Suppressor macrophage treated with lipopolysaccharide for 4 hours (primary cell): ENCODE results near the gene RAD51B.
"Not testable (repeated sequence)": the region's sequence is repeated elsewhere in the genome, so short reads cannot be mapped to it uniquely, and the experiment has no call there.

Source experiments
- DNase-seq: peaks from one replicate; pipeline ENCODE4 v3.0.0-alpha.2; 2020

The RAD51B gene

DNA sequence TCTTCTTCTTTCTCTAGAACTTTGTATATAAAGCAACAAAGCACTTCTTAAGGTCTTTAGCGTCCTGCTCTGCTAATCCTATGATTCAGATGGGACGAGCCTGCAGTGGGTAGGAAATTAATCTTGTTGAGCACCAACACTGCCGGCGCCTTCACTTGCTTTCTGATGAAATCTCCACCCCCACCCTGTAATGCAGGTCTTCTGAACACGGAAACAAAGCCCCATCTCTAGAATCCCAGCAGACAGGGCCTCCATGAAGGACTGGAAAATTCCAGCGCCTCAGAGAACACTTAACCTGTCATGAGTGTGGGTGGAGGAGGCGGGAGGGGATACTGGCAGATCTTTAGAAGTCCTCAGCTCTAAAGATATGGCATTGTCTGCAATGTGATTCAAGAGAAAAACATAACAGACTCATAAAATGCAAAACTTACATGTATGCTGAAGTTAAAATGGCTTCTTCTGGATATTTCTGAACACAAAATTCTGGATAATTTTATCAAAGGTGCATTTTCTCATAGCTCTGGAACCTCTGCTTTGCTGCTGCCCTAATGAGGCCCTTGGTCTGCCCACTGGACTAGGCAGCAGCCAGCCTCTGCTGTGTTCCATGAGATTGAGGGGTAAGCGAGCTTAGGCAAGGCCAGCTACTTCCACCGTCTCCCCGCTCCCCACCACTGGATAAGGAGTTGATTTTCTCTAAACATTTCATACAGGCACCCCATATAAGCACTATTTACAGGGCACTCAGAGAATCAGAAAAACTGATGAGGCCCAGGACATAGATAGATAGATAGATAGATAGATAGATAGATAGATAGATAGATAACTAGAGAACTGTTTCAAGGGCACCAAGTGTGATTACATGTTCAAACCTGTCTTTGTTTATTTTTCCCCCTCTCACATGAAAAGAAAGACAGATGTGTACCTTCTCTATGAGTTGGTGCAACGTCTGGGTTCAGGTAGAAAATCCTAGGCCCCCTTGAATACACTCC lies 930.2 kb downstream of the RAD51B start:
- no peak for DNase-seq

DNA sequence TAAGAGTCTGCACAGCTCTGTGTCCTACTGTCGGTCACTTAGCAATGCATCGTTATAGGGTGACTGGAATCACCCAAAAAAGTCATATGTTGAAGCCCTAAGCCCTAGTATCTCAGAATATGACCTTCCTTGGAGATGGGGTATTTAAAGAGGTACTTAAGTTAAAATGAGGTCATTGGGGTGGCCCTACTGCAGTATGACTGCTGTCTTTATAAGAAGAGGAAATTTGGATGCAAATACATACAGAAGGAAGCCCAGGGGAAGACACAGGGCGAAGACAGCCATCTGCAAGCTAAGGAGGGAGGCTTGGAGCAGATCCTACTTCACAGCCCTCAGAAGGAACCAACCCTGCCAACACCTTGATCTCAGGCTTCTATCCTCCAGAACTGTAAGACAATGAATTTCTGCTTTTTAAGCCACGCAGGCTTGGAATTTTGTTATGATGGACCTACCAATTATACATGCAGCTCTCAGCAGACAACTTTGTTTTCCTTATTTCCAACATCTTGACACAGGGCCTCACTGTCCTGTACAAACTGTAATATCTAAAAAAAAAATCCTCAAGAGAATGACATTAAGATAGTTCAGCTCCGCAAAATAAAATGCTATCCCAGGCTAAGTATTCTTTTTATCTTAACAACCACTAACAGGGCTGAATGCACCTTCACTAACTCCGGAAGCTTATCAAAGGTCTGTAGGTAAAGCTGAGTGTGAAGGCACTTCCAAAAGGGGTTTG lies 932.9 kb downstream of the RAD51B start:
- no peak for DNase-seq

DNA sequence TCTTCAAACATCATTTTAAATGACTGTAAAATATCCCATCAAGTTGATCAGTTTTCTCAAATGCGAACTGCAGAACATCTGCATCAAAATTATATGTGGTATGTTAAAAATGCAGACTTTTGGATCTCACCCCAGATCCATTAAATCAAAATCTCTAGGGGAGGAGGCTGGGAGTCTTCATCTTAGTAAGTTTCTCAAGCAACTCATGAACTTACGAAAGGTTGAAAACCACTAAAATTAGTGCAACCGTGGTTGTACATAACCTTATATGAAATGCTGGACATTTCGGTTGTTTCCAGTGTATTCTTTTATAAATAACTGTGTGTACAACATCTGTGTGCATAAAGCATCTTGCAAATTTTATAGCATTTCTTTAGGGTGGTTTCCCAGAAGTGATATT lies 934.1 kb downstream of the RAD51B start:
- no peak for DNase-seq

DNA sequence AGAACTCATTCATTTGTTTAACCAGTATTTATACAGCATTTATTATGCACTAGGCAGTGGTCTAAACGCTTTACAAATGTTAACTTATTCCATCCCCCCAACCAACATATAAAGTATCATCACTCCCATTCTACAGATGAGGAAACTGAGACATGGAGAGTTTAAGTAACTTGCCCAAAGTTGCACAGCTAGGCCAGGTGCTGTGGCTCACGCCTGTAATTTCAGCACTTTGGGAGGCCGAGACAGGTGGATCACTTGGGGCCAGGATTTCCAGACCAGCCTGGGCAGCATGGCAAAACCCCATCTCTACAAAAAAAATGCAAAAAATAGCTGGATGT lies 935.4 kb downstream of the RAD51B start:
- DNase-seq: no peak

DNA sequence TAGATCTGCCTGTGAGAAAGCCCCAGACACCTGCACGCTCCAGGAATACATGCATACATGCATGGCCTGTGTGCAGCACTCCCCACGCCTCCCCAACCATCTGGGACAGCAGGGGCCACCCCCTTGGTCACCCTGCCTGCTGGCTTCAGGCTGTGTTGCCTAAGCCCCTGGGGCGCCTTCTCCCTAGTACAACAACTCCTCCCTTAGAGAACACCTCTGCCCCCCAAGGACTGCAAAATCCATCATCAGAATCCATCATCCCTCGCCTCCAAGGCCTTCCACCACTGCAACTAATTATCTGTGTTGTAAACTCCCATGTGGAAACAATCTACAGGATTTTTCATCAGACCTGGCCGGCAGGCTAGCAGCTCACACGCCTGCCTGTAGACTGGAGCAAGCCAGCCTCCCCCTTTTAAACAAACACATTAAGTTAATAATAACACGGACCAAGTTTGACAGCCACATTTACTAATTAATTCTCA lies 936.5 kb downstream of the RAD51B start:
- no peak for DNase-seq

DNA sequence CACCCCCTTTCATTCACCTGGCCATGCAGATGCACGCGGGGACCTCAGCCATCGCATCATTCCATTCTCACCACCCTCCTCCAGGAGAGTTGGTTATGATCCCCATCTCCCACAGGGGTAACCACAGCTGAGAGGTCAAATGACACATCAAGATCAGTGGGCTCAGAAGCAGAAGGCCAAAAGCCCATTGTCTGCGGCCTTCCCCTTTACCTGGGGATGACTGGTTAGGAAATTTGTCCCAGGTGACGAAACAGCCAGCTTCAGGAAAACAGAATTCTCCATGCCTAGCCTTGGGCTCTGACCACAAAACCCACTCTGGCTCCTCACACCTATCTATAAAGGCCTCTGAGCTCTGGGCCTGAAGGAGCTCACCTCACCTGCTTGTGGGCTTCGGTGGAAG lies 937.2 kb downstream of the RAD51B start:
- no peak for DNase-seq

DNA sequence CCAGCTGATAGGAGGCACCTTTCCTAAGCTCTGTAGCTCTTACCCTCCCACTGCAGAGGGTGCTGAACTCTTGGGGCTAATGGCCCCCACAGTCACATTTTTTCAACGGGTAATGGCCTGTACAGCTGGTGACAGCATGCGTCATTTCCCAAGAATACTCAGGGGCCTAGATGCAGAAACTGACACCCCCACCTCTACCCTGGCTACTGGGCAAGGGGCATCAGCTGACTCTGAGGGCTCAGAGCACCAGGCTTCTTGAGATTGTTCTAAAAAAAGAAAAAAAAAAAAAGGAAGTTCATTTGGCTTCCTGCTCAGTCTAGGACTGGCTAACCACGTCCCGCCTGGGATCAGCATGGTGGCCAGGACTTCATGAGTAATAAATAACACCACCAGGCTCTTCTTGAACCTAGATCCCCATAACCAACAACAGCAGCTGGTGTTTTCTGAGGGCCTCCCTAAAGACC lies 938.1 kb downstream of the RAD51B start:
- peak; percentile 92 for DNase-seq

DNA sequence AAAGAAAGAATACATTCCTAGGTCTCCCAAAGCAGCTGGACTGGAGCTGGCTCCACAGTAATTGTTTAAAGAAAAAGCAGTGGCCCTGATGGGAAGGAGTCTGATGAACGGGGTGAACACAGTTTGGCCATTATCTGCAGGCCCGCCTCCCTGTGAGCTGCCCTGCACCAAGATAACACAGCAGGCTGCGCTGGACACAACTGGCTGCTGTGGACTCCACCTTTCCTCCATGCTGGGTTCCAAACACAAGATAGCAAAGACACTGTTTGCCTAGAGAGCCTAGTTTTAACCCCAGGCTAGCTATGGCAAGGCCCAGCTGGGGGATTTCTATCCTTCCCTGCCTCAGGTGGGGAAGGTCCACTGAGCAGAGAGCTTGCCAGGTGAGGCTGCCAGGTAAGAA lies 938.7 kb downstream of the RAD51B start:
- no peak for DNase-seq

DNA sequence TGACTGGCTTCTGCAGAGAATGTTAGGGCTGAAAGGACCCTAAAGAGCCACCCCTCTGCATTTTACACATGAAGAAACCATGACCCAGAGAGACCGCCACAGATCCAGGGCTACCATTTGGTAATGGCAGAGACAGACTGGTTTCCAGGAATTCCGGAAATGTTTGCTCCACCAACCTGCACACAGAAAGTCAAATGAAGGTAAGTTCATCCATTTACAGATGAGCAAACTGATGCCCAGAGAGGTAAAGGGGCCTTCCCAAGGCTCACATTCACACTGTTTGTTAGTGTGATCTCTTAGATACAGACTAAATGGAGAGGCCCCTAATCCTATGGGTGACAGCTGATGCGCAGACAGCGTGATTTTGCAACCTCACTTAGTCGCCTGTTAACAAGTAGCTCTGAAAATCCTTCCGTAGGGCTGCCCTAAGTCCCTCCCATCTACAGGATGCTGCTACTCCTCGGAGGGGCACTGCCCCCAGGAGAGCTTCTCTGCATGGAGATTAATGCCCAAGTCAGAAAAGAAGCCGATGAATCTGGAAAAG lies 939.5 kb downstream of the RAD51B start:
- no peak for DNase-seq

DNA sequence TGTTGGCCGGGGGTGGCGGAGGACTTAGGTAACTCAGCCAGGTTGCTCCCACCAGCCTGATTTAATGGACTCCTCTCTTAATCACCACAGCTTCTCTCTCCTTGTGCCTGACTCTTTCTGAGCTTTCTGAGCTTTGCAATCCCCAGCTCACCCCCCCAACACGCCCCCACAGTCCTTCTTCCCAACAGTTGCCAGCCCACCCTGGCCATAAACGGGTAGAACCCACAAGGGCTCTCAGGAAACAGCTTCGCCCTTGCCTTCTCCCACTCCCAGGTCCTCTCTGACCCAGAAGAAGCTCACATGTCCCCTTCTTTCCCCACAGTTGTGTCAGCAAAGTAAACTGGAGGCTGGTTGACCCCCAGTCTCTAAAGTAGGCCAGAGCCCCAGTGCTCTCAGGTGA lies 940.4 kb downstream of the RAD51B start:
- no peak for DNase-seq

DNA sequence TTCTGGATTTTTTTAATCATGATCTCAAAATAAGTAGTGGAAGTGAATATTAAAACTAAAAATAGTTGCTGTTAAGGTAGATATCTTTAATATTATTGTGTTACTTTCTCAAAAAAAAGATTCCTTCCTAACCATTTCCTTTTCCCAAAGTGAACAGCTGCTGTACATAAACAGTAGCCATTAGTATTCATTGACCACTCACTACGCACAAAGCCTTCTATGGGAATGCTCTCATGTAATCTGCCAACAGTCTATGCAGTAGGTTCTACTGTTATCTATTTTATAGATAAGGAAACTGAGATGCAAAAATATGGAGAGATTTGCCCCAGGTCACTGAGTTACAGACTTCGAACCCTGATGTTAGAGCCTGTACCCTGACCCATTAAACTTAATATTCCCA lies 941.2 kb downstream of the RAD51B start:
- no peak for DNase-seq

DNA sequence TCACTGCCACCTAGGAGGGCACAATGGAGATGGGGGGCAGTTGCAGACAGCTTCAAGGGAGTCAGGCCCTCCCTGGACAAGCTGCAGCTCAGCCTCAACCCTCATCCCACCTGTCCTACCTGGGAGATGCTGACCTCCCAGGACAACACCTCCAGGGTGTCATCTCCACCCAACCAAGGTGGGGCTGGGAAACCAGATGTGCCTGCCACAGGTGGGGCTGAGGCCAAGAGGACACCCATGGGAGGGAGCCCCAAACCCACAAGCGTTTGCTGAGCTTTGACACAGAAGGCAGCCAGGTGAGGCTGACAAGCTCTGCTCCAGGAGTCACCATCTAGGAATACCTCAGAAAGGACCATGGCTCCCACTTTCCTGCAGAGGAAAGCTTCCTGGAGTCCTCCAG lies 941.8 kb downstream of the RAD51B start:
- no peak for DNase-seq

DNA sequence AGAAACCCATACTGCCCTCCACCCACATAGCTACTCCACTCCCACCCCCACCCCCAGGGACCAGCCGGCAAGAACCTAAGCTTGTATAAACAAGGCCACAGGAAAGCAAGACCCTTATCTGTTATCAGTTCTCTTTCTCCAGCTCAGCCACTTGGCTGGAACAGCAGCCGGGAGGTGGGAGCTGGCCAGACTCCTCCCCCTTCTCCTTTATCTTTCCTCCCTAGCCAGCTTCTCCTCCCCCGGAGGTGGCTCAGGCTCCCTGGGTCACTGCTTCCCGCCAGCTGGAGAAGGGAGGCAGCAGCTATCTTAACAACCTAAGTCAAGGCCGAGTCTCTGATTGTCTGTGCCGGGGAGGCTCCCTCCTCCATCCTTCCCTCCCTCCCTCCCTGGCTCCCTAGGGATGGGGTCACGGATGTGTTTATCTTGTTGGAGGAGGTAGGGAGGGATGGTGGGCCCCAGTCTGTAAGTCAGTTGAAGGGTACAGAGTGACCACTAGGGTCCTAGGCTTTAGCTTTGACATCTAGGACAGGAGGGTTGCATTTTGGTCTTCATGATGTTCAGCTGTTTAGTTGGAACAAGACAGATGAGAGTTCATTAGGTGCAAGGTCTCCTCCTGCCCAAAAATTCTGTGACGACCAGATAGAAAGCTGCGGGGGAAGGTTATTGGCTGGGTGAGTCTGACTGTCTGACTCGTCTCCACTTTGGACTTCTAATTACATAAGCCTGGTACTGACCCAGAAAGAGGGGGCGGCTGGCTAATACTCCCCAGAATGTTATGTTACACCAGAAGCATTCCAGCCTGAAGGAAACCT lies 943.6 kb downstream of the RAD51B start:
- no peak for DNase-seq

DNA sequence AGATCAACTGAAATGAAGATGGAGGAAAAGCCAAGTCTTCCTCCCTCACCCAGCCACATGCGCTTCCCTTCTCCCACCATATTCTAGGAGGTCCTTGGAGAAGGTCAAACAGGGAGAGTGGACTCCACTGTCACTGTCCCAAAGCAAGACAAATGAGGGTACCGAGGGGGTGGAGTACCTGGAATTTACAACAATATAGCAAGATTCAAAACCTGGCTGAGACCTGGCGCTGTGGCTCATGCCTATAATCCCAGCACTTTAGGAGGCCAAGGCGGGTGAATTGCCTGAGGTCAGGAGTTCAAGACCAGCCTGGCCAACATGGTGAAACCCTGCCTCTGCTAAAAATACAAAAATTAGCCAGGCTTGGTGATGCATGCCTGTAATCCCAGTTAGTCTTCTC lies 944.3 kb downstream of the RAD51B start:
- DNase-seq: not testable (repeated sequence)

DNA sequence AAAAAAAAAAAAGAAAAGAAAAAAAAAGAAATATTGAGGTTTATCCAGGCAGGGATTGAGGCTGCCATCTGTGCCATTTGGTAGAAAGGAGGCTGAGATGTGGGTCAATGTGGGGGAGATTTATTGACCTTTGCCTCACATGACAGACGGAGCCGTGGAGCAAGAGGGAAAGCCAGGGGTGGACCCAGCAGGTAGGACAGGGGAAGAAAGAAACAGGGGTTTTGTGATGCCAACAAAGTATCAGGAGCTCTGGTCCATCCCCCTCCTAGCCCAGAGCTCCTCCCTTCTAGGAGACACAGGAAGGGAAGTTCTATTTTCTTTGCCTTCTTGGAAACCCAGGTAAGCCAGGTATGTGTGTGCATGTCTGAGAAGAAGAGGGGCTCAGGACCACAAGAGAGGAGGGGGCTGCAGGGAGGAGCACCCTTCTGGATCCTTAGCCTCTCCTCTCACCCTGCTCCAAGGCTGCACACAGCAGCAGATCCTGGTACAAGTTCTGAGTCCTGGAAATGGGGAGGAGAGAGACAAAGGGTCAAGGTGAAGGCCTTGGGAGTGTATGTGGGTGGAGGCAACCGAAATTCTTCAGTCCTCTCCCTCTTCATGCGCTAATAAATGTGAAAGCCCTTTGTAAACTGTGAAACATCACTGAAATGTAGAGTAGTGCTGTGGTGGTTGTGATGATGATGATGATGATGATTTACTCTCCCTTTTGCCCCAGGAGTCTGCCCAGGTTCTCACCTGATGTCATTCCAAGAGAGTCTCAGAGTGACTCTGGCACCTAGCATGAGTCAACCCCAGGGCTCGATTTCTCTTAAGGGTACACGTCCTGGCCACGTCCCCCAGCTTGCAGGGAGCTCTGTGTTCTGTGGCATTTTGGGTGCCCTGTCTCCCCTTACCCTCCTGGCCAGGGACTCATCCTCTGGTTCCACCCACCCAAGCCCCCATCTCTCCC lies 947.0 kb downstream of the RAD51B start:
- DNase-seq: no peak

DNA sequence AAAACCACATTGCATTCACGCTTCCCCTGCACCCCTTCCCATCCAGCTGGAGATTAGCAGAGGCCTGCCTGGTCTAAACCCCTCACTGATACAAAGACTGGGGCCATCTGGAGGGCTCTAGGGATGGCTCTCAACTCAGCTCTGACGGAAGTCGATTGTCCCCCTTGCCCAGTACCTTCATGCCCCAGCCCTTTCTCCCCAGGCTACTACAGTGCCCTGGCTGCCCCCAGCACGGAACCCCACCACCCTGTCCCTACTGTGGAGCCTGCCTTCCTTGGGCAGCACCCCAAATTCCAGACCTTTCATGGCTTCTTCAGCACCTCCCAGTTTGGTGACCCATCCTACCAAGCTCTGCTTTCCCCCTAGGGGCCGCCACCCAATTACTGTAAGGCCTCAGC lies 947.7 kb downstream of the RAD51B start:
- no peak for DNase-seq

DNA sequence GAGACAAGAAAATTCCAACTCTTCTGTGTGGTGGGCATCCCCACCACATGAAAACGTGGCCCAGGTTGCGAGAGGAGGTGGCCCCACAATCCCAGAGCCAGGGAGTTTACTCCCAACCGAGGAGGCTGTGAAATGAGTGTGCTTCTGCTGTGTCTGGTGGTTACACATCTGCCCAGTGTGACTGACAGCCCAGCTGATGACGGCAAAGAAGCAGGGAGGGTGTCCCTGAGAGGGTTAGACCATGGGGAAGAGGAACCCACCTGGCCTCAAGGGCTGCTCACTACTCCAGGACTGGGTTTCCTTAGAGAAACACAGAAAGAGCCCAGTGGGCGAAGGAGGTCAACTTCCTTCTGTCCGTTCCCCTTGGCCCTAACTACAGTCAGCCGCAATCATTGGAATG lies 948.7 kb downstream of the RAD51B start:
- no peak for DNase-seq

DNA sequence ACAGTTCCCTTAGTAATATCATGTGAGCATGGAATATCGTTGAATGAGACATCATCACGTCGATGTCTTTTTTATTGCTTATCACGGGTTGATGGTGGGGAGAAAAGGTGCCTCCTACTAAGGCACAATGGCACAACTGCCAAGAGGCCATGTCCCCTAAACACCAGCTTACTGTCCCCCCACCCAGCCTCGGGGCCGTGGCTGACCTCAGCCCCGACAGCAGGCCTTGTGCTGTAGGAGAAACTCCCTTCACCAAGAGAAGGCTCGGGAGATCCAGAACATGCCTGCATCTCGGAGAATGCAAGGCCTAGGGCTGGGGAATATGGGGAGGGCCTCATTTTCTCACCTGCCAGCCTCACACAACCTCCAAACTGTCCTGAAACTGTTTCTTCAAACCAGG lies 950.5 kb downstream of the RAD51B start:
- no peak for DNase-seq

DNA sequence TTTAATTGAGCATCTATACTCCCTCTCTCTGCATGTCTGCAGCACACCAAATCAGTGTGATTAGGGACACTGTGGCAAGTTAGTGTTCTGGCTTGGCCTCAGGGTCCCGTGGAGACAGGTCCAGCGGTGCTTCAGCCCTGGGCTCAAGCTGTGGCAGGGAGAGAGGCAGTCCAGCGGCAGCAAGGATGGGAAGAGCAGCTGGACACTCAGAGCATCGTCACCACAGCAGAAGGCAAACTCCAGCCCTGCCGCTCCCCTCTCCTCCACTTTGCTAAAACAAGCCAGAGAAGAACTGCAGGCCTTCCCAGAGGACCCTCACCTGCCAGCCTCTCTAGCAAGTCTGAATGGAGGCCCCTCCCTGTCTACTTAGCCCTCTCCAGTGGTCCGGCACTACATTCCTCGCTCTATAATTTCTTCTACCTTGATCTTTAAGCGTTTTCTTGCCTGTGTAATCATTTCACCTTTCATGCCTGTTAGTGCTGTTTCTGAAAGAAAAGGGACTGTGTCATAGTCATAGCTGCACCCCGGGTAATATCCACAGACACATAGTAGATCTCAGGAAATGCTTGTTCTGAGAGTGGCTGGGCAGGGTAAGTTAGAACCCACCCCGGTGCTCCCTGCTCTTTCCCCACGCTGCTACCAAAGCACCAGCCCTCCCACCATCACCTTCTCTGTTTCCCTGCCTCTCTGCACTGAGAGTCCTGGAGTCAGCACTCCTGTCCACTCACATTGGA lies 951.1 kb downstream of the RAD51B start:
- no peak for DNase-seq

DNA sequence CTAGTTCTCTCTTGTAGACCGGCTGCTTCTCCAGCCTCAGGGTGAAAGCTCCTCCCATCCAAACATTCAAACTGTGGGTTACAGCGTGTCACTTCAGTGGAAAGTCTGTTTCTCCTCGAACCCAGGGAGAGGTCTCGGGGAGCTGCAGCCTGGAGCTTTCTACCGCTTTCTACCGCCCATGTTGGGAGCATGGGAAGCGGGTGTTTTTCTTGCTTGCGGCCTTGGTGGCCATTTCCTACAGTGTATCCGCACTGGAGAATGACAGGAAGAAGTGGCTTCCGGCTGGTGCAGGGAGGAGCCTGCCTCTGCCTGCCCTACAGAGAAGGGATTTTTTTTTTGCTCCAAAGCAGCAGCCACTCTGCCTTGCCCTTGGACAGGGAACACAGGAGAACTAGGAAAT lies 952.1 kb downstream of the RAD51B start:
- peak; percentile 60 for DNase-seq
